HG03139 (cell line): Measurements from ENCODE around the gene LRP6.
"Not testable (repeated sequence)": the region's sequence is repeated elsewhere in the genome, so short reads cannot be mapped to it uniquely, and the experiment has no call there.

Source experiments
- ATAC-seq: cut with Tn5 transposase; IDR thresholded peaks from one replicate; pipeline ENCODE4 v1.9.1; 2021; ENCODE audit not compliant: unreplicated experiment

LRP6 gene

GRCh38 chr12:12182703-12183365 is 84.0 kb downstream of the LRP6 start:
- ATAC-seq: no peak

GRCh38 chr12:12181511-12181910 is 85.3 kb downstream of the LRP6 start:
- ATAC-seq: no peak

GRCh38 chr12:12180575-12180974 is 86.3 kb downstream of the LRP6 start:
- ATAC-seq: no peak

GRCh38 chr12:12180136-12180535 is 86.7 kb downstream of the LRP6 start:
- no peak for ATAC-seq

- ATAC-seq: no peak
Measured at GRCh38 chr12:12178559-12178958, 88.3 kb downstream of the LRP6 start.

- ATAC-seq: no peak
Measured at GRCh38 chr12:12176402-12176801, 90.4 kb downstream of the LRP6 start.

- peak; percentile 74 for ATAC-seq
Measured at GRCh38 chr12:12171991-12172511, 94.8 kb downstream of the LRP6 start.

- ATAC-seq: no peak
Measured at GRCh38 chr12:12167847-12168246, 99.0 kb downstream of the LRP6 start.

- no peak for ATAC-seq
Measured at GRCh38 chr12:12166751-12167150, 100.1 kb downstream of the LRP6 start.

- ATAC-seq: no peak
Measured at GRCh38 chr12:12159988-12160387, 106.9 kb downstream of the LRP6 start.

GRCh38 chr12:12158858-12159257 is 108.0 kb downstream of the LRP6 start:
- ATAC-seq: no peak

GRCh38 chr12:12157424-12157823 is 109.4 kb downstream of the LRP6 start:
- ATAC-seq: no peak

GRCh38 chr12:12156828-12157227 is 110.0 kb downstream of the LRP6 start:
- no peak for ATAC-seq

GRCh38 chr12:12156116-12156515 is 110.7 kb downstream of the LRP6 start:
- ATAC-seq: no peak

GRCh38 chr12:12153596-12153995 is 113.2 kb downstream of the LRP6 start:
- ATAC-seq: no peak

- no peak for ATAC-seq
Measured at GRCh38 chr12:12147111-12147510, 119.7 kb downstream of the LRP6 start.

- not testable (repeated sequence) for ATAC-seq
Measured at GRCh38 chr12:12144531-12144930, 122.3 kb downstream of the LRP6 start.

GRCh38 chr12:12141000-12141399 is 125.8 kb downstream of the LRP6 start:
- ATAC-seq: no peak

- ATAC-seq: no peak
Measured at GRCh38 chr12:12138203-12139154, 128.4 kb downstream of the LRP6 start.

GRCh38 chr12:12133785-12134184 is 133.1 kb downstream of the LRP6 start:
- ATAC-seq: no peak

GRCh38 chr12:12133259-12133658 is 133.6 kb downstream of the LRP6 start:
- ATAC-seq: no peak

GRCh38 chr12:12128670-12129069 is 138.2 kb downstream of the LRP6 start:
- no peak for ATAC-seq
